Fibroblast of upper back skin (primary cell): ENCODE data around the gene P4HA3.

Source experiments
- DNase-seq: peaks from one replicate; pipeline ENCODE4 v3.0.0-alpha.2; 2013

The P4HA3 gene

GRCh38 chr11:74316772-74317505 is 5.5 kb upstream of the P4HA3 start:
- peak; percentile 66 for DNase-seq

DNA sequence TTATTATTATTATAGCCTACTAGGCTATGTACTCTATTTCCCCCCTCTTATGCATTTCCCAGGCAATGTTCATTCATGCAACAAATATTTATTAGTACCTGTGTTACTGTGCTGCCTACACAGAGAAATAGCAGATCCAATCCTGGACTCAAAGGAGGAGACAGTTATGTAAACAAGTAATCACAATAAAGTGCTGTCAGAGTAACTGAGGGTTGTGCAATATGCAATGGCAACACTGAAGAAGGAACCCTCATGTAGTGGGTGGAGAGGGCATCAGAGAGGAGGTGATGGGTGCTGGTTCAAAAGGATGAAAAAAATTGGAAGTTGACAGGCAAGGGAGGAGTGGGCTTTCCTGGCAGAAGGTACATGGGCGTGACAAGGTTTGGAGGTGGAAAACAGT is 886 bp upstream of the P4HA3 start:
- no peak for DNase-seq

- no peak for DNase-seq
Measured at GRCh38 chr11:74310857-74311256, 583 bp downstream of the P4HA3 start.

GRCh38 chr11:74307434-74307833 is 4.0 kb downstream of the P4HA3 start:
- peak; percentile 77 for DNase-seq

DNA sequence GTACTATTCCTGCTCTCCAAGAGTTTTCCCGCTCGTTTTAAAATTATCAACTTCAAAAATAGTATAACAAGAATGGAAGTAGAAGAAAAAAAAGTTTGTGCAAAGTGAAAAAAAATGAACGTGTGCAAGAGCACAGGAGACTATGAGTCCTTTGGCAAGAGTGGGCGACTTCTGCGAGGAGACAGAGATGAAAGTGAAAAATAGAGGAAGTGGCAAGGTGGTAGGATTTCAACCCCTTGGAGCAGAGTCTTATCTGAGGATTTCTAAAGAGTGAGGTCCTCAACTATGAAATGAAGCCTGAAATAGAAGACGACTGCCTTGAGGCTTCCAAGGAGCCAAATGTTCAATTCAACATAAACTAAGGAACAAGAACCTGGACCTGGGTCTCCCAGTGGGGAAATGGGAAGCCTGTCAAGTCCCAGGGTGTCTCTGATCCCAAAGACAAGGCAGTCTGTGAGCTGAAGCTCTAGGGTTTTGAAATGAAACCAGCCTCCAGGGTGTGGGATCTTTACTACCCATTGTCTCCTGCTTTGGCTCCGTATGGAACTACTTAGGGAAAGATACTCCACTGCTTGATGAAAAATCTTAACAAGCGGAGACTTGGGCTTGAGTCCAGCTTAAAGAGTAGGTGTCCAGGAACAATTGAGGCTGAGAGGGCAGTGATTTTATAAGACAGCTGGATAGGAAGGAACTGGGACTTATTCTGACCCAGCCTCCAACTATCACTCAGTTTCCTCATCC is 4.8 kb downstream of the P4HA3 start:
- peak; percentile 28 for DNase-seq

GRCh38 chr11:74299015-74299414 is 12.4 kb downstream of the P4HA3 start:
- DNase-seq: peak; percentile 32

DNA sequence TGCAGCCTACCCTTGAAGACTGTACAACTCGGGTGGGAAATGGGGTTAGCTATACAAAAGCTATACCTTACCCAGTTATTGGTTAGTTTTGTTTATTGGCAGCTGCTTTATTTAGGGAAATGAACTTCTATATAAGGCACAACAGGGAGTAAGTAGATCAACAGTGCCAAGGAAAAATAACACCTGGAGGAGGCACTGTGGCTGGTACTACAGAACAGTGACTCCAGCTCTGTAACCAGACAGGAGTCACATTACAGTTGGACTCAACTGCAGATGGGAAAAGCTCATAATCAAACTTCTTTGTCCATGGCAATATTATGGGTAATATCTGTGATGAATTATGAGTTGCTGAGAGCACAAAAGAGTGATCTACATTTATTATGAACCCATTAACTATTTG is 14.0 kb downstream of the P4HA3 start:
- no peak for DNase-seq

- DNase-seq: peak; percentile 56
Measured at GRCh38 chr11:74288911-74289310, 22.5 kb downstream of the P4HA3 start.

DNA sequence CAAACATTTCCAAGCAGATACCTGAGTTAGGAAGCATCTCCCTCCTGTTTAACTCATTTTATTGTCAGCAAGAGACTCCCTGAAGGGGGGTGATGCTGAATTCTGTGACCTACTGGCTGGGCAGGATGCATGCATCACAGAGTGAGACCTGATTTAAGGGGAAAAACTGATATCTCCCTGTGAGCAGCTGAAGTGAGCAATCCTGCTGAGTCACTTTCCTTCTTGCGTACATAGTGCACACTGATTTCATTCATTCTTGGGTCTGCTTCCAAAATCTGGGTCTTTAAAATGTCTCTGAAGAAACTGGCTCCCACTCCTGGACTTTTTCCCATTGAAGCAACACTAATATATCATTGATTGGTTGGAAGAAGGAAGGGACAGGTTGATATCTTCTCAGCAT is 23.3 kb downstream of the P4HA3 start:
- DNase-seq: peak; percentile 96

DNA sequence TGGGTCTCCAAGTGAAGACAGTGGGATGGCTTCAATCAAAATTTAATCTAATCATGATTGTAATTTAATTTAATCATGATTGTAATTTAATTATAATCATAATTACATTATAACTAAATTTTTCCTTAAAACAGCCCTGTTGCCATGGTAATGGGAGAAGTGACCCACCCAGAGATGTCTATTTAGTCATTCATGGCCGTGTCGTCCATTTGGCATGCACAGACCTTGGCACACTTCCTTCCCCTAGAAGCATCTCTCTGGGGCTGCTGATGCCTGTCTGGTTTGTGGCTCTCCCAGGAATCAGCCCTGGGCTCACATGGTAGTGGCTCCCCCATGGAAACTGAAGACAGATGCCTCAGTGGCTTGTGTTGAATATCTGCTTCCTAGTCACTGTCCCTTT is 27.0 kb downstream of the P4HA3 start:
- DNase-seq: peak; percentile 57

GRCh38 chr11:74283580-74284180 is 27.8 kb downstream of the P4HA3 start:
- no peak for DNase-seq

DNA sequence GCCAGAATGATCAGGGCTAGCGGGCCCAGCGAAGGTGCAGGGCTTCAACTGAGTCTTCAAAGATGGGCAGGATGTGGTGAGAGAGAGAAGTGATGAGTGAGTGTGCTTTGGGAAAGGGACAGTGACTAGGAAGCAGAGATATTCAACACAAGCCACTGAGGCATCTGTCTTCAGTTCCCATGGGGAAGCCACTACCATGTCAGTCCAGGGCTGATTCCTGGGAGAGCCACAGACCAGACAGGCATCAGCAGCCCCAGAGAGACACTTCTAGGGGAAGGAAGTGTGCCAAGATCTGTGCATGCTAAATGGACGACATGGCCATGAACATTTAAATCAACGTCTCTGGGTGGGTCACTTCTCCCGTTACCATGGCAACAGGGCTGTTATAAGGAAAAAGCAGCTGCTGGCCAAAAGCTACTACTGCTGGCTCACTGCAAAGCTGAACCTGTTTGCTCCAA is 28.5 kb downstream of the P4HA3 start:
- peak; percentile 50 for DNase-seq

- no peak for DNase-seq
Measured at GRCh38 chr11:74282421-74282820, 29.0 kb downstream of the P4HA3 start.

- no peak for DNase-seq
Measured at GRCh38 chr11:74280494-74280893, 30.9 kb downstream of the P4HA3 start.

- no peak for DNase-seq
Measured at GRCh38 chr11:74279256-74279655, 32.2 kb downstream of the P4HA3 start.

DNA sequence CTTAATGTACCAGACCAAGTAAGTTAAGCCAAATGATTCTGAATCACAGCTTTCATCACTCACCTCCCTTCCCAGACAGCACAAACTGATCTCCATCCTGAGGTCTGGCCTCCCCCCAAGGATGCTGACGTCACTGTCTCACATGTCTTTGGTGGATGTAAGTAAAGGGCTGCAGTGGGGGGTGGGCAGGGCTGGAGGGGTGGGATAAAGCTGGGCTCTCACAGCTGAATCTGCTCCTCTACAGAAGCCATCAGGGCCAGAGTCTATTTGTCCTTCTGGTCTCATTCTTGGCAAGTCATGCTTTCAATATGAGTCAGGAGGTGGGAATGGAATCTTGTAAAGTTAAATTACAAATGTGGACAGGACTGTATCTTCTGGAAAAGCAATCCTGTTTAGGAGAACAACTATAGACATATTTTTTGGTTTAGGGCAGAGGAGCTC is 32.7 kb downstream of the P4HA3 start:
- DNase-seq: peak; percentile 100

DNA sequence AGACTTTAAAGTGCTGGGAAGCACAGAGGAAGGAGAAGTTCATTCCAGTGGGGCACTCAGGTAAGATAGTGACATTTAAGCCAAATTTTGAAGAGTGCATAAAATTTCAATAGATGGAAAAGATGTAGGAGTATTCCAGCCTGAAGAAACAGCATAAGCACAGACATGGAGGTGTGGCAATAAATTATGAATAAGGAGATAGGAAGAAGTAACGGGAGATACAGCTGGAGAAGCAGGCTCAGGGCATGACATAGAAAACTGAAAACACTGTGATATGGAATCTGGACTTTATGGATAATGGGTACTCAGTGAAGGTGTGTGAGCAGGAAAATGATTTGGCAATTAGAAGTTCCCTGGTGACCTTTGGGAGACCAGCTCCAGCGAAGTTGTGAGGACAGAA is 33.3 kb downstream of the P4HA3 start:
- DNase-seq: peak; percentile 18

GRCh38 chr11:74276581-74276980 is 34.9 kb downstream of the P4HA3 start:
- DNase-seq: peak; percentile 74

DNA sequence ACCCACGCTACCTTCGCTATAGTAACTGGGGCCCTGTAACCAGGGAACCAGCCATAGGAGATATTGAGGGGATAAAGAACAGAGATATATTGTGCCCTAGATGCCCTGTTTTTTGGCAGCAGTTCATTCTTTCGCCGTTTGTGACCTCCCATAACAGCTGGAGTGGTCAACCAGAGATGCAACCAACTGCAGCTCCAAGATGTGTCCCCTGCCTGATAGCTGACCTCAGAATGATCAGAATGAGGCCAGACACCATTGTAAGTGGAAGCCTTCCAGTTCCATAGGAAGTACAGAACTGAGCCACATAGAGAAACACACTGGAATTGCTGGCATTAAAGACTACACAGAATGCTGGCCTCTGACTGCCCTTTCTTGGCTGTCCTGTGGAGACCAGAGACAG is 39.2 kb downstream of the P4HA3 start:
- no peak for DNase-seq

DNA sequence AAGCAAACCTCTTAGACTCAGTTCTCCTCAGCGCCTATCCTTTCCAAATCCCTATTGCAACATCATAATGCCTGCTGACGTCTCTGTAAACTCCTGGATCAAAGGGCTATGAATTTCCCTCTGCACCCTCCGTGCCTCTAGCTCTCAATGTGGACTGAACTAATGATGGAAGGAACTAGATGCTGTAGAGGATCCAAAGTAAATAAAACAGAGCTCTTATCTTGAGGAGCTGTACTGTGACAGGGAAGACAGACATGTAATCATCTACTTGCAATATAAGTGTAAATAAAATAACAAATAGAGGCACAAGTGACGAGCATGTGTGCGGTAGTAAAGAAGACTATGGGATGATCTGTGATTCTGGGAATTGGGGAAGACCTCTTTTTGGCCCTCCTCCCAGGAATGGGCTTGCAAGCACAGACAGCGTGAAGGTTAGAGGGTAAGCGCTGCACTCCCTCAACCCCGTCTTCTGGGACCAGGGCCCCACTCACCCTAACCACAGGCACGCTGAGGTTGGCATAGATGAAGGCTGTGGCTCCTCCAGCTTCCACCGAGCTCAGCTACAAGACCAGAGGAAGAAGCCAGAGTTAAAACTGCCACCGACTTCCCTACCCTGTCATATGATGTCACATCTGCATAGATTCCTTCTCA is 42.2 kb downstream of the P4HA3 start:
- DNase-seq: peak; percentile 67

- DNase-seq: no peak
Measured at GRCh38 chr11:74268456-74268855, 43.0 kb downstream of the P4HA3 start.

GRCh38 chr11:74267014-74267413 is 44.4 kb downstream of the P4HA3 start:
- DNase-seq: no peak

GRCh38 chr11:74265256-74265655 is 46.2 kb downstream of the P4HA3 start:
- peak; percentile 28 for DNase-seq
